HepG2 (cell line): ENCODE data around the gene PHACTR1. TPM values are rescaled to one million over a fixed set of nuclear protein-coding genes. Genes with fewer than 3 reads are reported as not detected.

Experiments
- ATAC-seq: fragments of 200-7000 bp; cut with Tn5 transposase; 3 replicates; pipeline ENCODE4 v1.9.1; 2020; ENCODE audit warnings: mild to moderate bottlenecking, moderate library complexity
- BruUV-seq: library from RNA; stranded (reverse); fragments of 400-500 nt; replicated peaks from 2 replicates; lab custom pipeline; 2021; lab: Mats Ljungman, UMichigan
- CTCF ChIA-PET: fragments of 300-600 bp; formaldehyde crosslinking; extraction: SDS; loops from one replicate; lab custom pipeline; 2021; ENCODE audit warnings: low total read pairs, inconsistent platforms, low intra/inter-chr PET ratio; lab: Yijun Ruan, JAX
- POLR2A ChIA-PET: fragments of 350-600 bp; sonication (Branson Sonifier 250); formaldehyde crosslinking; loops from one replicate; lab custom pipeline; 2020; ENCODE audit warnings: antibody characterized with exemption, inconsistent platforms; lab: Yijun Ruan, JAX
- DNase-seq: peaks from one replicate; pipeline ENCODE4 v3.0.0-alpha.2; 2015; ENCODE audit warnings: low spot score
- FAIRE-seq: peaks from 3 replicates; lab custom pipeline; 2011; peaks lifted over from hg19 to GRCh38; lab: Jason Lieb, UNC
- H2AFZ ChIP-seq: one replicate; pipeline ENCODE4 v1.6.1; 2011; ENCODE audit warnings: low read length, inconsistent platforms
- H3K27ac ChIP-seq: fragments of 300-600 bp; 3 replicates; pipeline ENCODE4 v1.8.0; 2011; ENCODE audit warnings: mixed run types, mild to moderate bottlenecking, mixed read lengths, low read length, inconsistent platforms; ENCODE audit not compliant: insufficient read depth; ENCODE audit errors: extremely low read length
- H3K27me3 ChIP-seq, 2 experiments: fragments of 200-600 bp in 1 of 2; 2 replicates in 1 of 2; 3 replicates in 1 of 2; pipeline versions ENCODE4 v1.6.0 to v1.8.0; 2011; ENCODE audit warnings: low read length in 2 of 2, mild to moderate bottlenecking in 2 of 2, moderate library complexity in 2 of 2, inconsistent platforms in 1 of 2; ENCODE audit not compliant: insufficient read depth in 2 of 2, control insufficient read depth in 1 of 2
- H3K36me3 ChIP-seq, 2 experiments: fragments of 200-600 bp in 1 of 2; replicated peaks in 1 of 2; 2 replicates in 1 of 2; 3 replicates in 1 of 2; pipeline versions ENCODE4 v1.5.1 to v1.8.0; 2011; ENCODE audit warnings: low read length in 2 of 2, inconsistent platforms in 1 of 2; ENCODE audit not compliant: insufficient read depth in 2 of 2, control insufficient read depth in 1 of 2
- H3K4me1 ChIP-seq: 2 replicates; pipeline ENCODE4 v1.5.1; 2012; ENCODE audit warnings: low read length, inconsistent platforms; ENCODE audit not compliant: insufficient read depth
- H3K4me2 ChIP-seq: 2 replicates; pipeline ENCODE4 v1.6.0; 2011; ENCODE audit warnings: low read depth, low read length, inconsistent platforms
- H3K4me3 ChIP-seq, 3 experiments: fragments of 200-600 bp in 1 of 3; sonication (generic), shearing (Covaris generic) in 1 of 3; replicated peaks in 1 of 3; 2 replicates each; pipeline ENCODE4 v1.5.1; 2011 to 2016; ENCODE audit warnings: low read length in 3 of 3, inconsistent platforms in 2 of 3, low read depth in 2 of 3, mild to moderate bottlenecking in 2 of 3, control low read depth in 1 of 3, mixed read lengths in 1 of 3; ENCODE audit not compliant: insufficient read depth in 1 of 3
- H3K79me2 ChIP-seq: one replicate; pipeline ENCODE4 v1.6.1; 2011; ENCODE audit warnings: low read length, inconsistent platforms; ENCODE audit not compliant: insufficient read depth
- H3K9ac ChIP-seq: 2 replicates; pipeline ENCODE4 v1.6.0; 2011; ENCODE audit warnings: mild to moderate bottlenecking, low read depth, low read length, inconsistent platforms; ENCODE audit not compliant: insufficient read depth
- H3K9me3 ChIP-seq: 2 replicates; pipeline ENCODE4 v1.5.1; 2012; ENCODE audit warnings: mild to moderate bottlenecking, low read length
- H4K20me1 ChIP-seq: 2 replicates; pipeline ENCODE4 v1.6.0; 2011; ENCODE audit warnings: inconsistent platforms, mild to moderate bottlenecking, low read length, moderate library complexity; ENCODE audit not compliant: insufficient read depth
- AGO1 ChIP-seq: fragments of 200-400 bp; formaldehyde crosslinking; IDR thresholded peaks from 2 replicates; pipeline ENCODE4 v1.6.1; 2017; ENCODE audit warnings: mild to moderate bottlenecking, low read depth, low read length, moderate library complexity; ENCODE audit not compliant: poor library complexity, severe bottlenecking
- AKAP8 ChIP-seq: sonication (generic); formaldehyde crosslinking; IDR thresholded peaks from 2 replicates; pipeline ENCODE4 v1.5.1; 2020; ENCODE audit warnings: mild to moderate bottlenecking, missing genetic modification reagents
- ATAD3A ChIP-seq: sonication (generic); formaldehyde crosslinking; IDR thresholded peaks from 2 replicates; pipeline ENCODE4 v1.4.0; 2020; ENCODE audit warnings: missing genetic modification reagents
- EEA1 ChIP-seq: sonication (generic); formaldehyde crosslinking; IDR thresholded peaks from 2 replicates; pipeline ENCODE4 v1.5.1; 2020; ENCODE audit warnings: mild to moderate bottlenecking, missing genetic modification reagents, borderline replicate concordance
- FOXP4 ChIP-seq: sonication (generic); formaldehyde crosslinking; IDR thresholded peaks from 2 replicates; pipeline ENCODE4 v1.4.0; 2020; ENCODE audit warnings: missing genetic modification reagents
- GZF1 ChIP-seq: sonication (generic); formaldehyde crosslinking; IDR thresholded peaks from 2 replicates; pipeline ENCODE4 v1.5.1; 2020; ENCODE audit warnings: mild to moderate bottlenecking, missing genetic modification reagents
- NR1H2 ChIP-seq: sonication (generic); formaldehyde crosslinking; IDR thresholded peaks from 2 replicates; pipeline ENCODE4 v1.8.1; 2022; ENCODE audit warnings: low read depth, missing genetic modification reagents, borderline replicate concordance
- POLR2AphosphoS2 ChIP-seq: IDR thresholded peaks from 2 replicates; pipeline ENCODE4 v1.6.1; 2011; ENCODE audit warnings: low read depth, low read length, improper control_type of control experiment
- PRDM4 ChIP-seq: sonication (generic); formaldehyde crosslinking; IDR thresholded peaks from 2 replicates; pipeline ENCODE4 v1.9.0; 2021; ENCODE audit warnings: missing genetic modification reagents, borderline replicate concordance
- TBL1XR1 ChIP-seq: fragments of 150-350 bp; IDR thresholded peaks from 2 replicates; pipeline ENCODE4 v1.6.1; 2014; ENCODE audit warnings: borderline replicate concordance, low read length; ENCODE audit not compliant: partially characterized antibody
- THYN1 ChIP-seq: sonication (generic); formaldehyde crosslinking; IDR thresholded peaks from 2 replicates; pipeline ENCODE4 v1.8.1; 2023; ENCODE audit warnings: low read depth, mild to moderate bottlenecking, moderate library complexity, missing genetic modification reagents, borderline replicate concordance
- TRAFD1 ChIP-seq: sonication (generic); formaldehyde crosslinking; IDR thresholded peaks from 2 replicates; pipeline ENCODE4 v1.5.1; 2020; ENCODE audit warnings: missing genetic modification reagents, mild to moderate bottlenecking, borderline replicate concordance
- YEATS2 ChIP-seq: sonication (generic); formaldehyde crosslinking; IDR thresholded peaks from 2 replicates; pipeline ENCODE4 v1.4.0; 2020; ENCODE audit warnings: missing genetic modification reagents, borderline replicate concordance
- ZBTB7B ChIP-seq: sonication (generic); formaldehyde crosslinking; IDR thresholded peaks from 2 replicates; pipeline ENCODE4 v1.4.0; 2020; ENCODE audit warnings: missing genetic modification reagents
- ZNF30 ChIP-seq: sonication (generic); formaldehyde crosslinking; IDR thresholded peaks from 2 replicates; pipeline ENCODE4 v1.5.0; 2020; ENCODE audit warnings: mild to moderate bottlenecking, missing genetic modification reagents
- ZNF709 ChIP-seq: sonication (generic); formaldehyde crosslinking; IDR thresholded peaks from 2 replicates; pipeline ENCODE4 v1.5.0; 2020; ENCODE audit warnings: mild to moderate bottlenecking, missing genetic modification reagents
- WGBS: methylation state at CpG from one replicate; pipeline ENCODE4 v1.1.6; 2017; ENCODE audit warnings: low lambda C conversion rate; 5-methylcytosine and 5-hydroxymethylcytosine counted together
- in situ Hi-C: cut with HindIII; loops from 2 replicates; pipeline ENCODE4 v1.10.0; 2017; ENCODE audit warnings: low pct_unique_long_range_greater_than_20kb; ENCODE audit not compliant: extremely low pct_ligation_motif_present
- intact Hi-C: fragments of 100-400 bp; cut with micrococcal nuclease; formaldehyde crosslinking; loops from one replicate; pipeline ENCODE4 v1.10.0; 2022; ENCODE audit not compliant: unreplicated experiment
- polyA plus RNA-seq, 8 experiments: library from polyadenylated mRNA; depleted of rRNA in 3 of 8; stranded (reverse) in 7 of 8; unstranded in 1 of 8; fragments of >200 nt; fragmentation: Illumina TruSeq in 4 of 8; extraction: Trizol in 4 of 8; gene quantifications; 2 replicates each; pipeline versions ENCODE4 v1.2.1 to v1.2.3, GENCODE V29; 2011 to 2016; ENCODE audit warnings: low read depth in 4 of 8, missing spikeins in 1 of 8, mixed read lengths in 1 of 8; ENCODE audit not compliant: insufficient read depth in 1 of 8
- total RNA-seq, 5 experiments: library from RNA; depleted of rRNA; stranded (reverse); fragments of >200 nt; fragmentation: Illumina TruSeq; extraction: Trizol; gene quantifications; 2 replicates each; pipeline ENCODE4 v1.2.3, GENCODE V29; 2016; ENCODE audit warnings: low read depth in 1 of 5
- TF ChIP-seq, protein P1 (sequence below): sonication (generic); formaldehyde crosslinking; IDR thresholded peaks from 2 replicates; pipeline ENCODE4 v1.4.0; 2020; ENCODE audit warnings: mild to moderate bottlenecking, missing genetic modification reagents
- TF ChIP-seq, protein P2 (sequence below): sonication (generic); formaldehyde crosslinking; IDR thresholded peaks from 2 replicates; pipeline ENCODE4 v1.8.1; 2023; ENCODE audit warnings: mild to moderate bottlenecking, inconsistent platforms, moderate library complexity, missing genetic modification reagents, borderline replicate concordance

The PHACTR1 gene
- total and polyA plus RNA-seq, 2 of the 13 experiments (the other 11 are each of a cell fraction or from before 2014, with no cell fraction given) = 0.09 TPM; not detected in 1

DNA sequence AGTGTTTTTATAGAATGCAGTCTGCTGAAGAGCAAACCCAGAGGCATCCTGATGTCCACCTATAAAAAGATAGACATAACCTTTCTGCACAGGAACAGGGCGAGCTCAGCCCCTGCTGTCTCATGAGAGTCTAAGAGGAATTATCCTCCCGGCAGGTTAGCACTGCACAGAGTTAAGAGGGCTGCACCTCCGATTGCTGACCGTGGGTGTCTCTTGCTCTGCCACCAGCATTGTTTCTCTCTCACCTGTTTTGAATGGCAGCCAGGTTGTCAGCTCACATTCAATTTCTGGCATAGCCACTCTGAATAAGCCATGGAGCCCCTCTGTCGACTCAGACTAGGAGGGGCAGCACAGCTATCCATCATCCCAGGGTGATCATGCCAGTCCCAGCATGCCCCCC is 211.2 kb downstream of the PHACTR1 start:
- TF ChIP-seq ATAD3A (CRISPR knock-in tag) (no peak), YEATS2 (CRISPR knock-in tag) (no peak), GZF1 (CRISPR knock-in tag) (no peak), THYN1 (CRISPR knock-in tag) (no peak), NR1H2 (no peak), AKAP8 (no peak), POLR2AphosphoS2 (no peak), AGO1 (no peak), TBL1XR1 (no peak), ZNF709 (CRISPR knock-in tag) (no peak), FOXP4 (no peak), ZBTB7B (CRISPR knock-in tag) (no peak), TRAFD1 (CRISPR knock-in tag) (no peak), EEA1 (CRISPR knock-in tag) (no peak), ZNF30 (no peak), PRDM4 (CRISPR knock-in tag) (no peak)
- TF ChIP-seq, protein P1, sequence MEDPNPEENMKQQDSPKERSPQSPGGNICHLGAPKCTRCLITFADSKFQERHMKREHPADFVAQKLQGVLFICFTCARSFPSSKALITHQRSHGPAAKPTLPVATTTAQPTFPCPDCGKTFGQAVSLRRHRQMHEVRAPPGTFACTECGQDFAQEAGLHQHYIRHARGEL (CRISPR knock-in tag) = no peak
- TF ChIP-seq, protein P2, sequence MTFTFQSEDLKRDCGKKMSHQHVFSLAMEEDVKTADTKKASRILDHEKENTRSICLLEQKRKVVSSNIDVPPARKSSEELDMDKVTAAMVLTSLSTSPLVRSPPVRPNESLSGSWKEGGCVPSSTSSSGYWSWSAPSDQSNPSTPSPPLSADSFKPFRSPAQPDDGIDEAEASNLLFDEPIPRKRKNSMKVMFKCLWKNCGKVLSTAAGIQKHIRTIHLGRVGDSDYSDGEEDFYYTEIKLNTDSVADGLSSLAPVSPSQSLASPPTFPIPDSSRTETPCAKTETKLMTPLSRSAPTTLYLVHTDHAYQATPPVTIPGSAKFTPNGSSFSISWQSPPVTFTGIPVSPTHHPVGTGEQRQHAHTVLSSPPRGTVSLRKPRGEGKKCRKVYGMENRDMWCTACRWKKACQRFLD = no peak
- no peaks in the 10 kb centered on the region for H3K4me1 ChIP-seq
- CTCF ChIA-PET = no interaction called here
- DNase-seq = no peak
- no peak for ATAC-seq
- no peaks in the 10 kb centered on the region for H4K20me1 ChIP-seq
- no peak overlapping the region for H2AFZ ChIP-seq
- H3K9me3 ChIP-seq = no peaks in the 10 kb centered on the region
- H3K79me2 ChIP-seq = no peaks in the 10 kb centered on the region
- POLR2A ChIA-PET = no interaction called here
- no peak overlapping the region for H3K27ac ChIP-seq
- no peak overlapping the region for H3K4me3 ChIP-seq
- FAIRE-seq = no peak
- no peak overlapping the region for H3K4me2 ChIP-seq
- no peaks in the 10 kb centered on the region for H3K36me3 ChIP-seq
- WGBS = 3% methylated on average over 3 of the region's 5 CpGs
- intact Hi-C loops = no loop called here
- H3K27me3 ChIP-seq = peaks cover 5 to 16% of the 10 kb centered on the region in 2 experiments; a peak in 2 of 5 replicates
- H3K9ac ChIP-seq = no peak overlapping the region
- in situ Hi-C loops = no loop called here
- BruUV-seq = no TSS peak
